22Rv1 (cell line): ENCODE results near the gene NRF1.

Source experiments
- ZFX ChIP-seq: fragments of 450-650 bp; IDR thresholded peaks from 2 replicates; pipeline ENCODE4 v1.6.1; 2017; ENCODE audit warnings: antibody characterized with exemption, borderline replicate concordance
- TF ChIP-seq, protein P1 (sequence below): fragments of 450-650 bp; IDR thresholded peaks from 2 replicates; pipeline ENCODE4 v1.5.1; 2017; ENCODE audit warnings: mild to moderate bottlenecking

DNA sequence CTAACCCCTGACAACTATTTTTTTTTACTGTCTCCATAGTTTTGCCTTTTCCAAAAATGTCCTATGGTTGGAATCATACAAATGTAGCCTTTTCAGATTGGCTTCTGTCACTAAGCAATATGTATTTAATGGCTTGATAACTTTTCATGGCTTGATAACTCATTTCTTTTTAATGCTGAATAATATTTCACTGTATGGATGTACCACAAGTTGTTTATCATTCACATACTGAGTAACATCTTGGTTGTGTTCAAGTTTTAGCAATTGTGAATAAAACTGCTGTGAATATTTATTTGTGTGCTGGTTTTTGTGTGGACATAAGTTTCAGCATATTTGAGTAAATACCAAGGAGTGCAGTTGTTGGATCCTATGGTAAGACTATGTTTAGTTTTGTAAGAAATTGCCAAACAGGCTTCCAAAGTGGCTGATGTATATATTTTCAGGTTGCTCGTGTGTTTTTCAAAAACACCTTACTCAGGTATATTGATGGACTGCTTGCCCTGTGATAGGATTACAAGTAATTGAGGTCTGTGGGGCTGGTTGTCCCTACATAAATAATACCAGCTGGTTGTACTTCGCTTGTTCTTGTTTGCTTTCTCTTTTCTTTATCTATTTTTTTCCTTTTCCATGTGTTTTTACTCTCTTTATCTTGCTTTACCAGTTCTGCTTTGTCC is 23.0 kb downstream of the NRF1 start:
- TF ChIP-seq, protein P1, sequence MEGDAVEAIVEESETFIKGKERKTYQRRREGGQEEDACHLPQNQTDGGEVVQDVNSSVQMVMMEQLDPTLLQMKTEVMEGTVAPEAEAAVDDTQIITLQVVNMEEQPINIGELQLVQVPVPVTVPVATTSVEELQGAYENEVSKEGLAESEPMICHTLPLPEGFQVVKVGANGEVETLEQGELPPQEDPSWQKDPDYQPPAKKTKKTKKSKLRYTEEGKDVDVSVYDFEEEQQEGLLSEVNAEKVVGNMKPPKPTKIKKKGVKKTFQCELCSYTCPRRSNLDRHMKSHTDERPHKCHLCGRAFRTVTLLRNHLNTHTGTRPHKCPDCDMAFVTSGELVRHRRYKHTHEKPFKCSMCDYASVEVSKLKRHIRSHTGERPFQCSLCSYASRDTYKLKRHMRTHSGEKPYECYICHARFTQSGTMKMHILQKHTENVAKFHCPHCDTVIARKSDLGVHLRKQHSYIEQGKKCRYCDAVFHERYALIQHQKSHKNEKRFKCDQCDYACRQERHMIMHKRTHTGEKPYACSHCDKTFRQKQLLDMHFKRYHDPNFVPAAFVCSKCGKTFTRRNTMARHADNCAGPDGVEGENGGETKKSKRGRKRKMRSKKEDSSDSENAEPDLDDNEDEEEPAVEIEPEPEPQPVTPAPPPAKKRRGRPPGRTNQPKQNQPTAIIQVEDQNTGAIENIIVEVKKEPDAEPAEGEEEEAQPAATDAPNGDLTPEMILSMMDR, result no peak
- TF ChIP-seq ZFX, result no peak
